ENCODE data around the gene MITF.

The MITF gene

DNA sequence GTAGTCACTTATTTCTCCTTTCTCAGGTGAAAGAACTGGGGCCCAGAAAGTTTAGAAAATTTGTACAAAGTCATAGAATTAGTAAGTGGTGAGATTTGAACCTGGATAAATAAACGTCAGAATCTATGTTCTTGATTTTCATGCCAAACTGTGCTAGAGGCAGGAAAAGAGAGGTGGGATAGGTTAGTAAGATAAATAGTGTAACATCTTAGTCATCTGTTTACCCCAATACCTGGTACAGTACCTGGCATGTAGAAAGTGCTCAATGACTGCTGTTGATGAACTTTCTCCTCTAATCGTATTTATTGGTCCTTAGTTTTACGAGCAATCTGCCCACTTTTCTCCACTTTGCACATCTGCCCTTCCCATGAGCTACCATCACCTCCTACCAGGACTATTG, 124.9 kb downstream of the MITF start:
- Histone ChIP-seq H3K9ac (ENCODE audit: insufficient read length) (no peak overlapping the region), H3K9me3 (ENCODE audit: low read depth, low read length) (no peaks in the 10 kb centered on the region), H3K27ac (no peak overlapping the region), H3K36me3 (ENCODE audit: insufficient read depth, low read length) (no peaks in the 10 kb centered on the region), H3K4me3 (no peak overlapping the region)
- no peak for DNase-seq (ENCODE audit: low read depth, low spot score)
- TF ChIP-seq FOXP2 (optimal IDR thresholded peaks at IDR 0.05; ENCODE audit: control extremely low read depth, extremely low read length, insufficient read depth) (no peak), POLR2AphosphoS5 (IDR thresholded peaks at IDR 0.05; ENCODE audit: borderline replicate concordance, low read depth, low read length) (no peak), EZH2 (IDR thresholded peaks at IDR 0.05) (no peak)

- no peak overlapping the region for H3K27ac ChIP-seq
- H3K36me3 ChIP-seq (ENCODE audit: insufficient read depth, low read length) = no peaks in the 10 kb centered on the region
- no peak for DNase-seq (ENCODE audit: low read depth, low spot score)
- H3K4me3 ChIP-seq = no peak overlapping the region
- no peak overlapping the region for H3K9ac ChIP-seq (ENCODE audit: insufficient read length)
- no peaks in the 10 kb centered on the region for H3K9me3 ChIP-seq (ENCODE audit: low read depth, low read length)
- TF ChIP-seq POLR2AphosphoS5 (IDR thresholded peaks at IDR 0.05; ENCODE audit: borderline replicate concordance, low read depth, low read length) (no peak), EZH2 (IDR thresholded peaks at IDR 0.05) (no peak), FOXP2 (optimal IDR thresholded peaks at IDR 0.05; ENCODE audit: control extremely low read depth, extremely low read length, insufficient read depth) (no peak)
Measured at GRCh38 chr3:69864766-69865165, 125.5 kb downstream of the MITF start.

GRCh38 chr3:69865925-69866679, 126.8 kb downstream of the MITF start:
- Histone ChIP-seq H3K36me3 (ENCODE audit: insufficient read depth, low read length) (no peaks in the 10 kb centered on the region), H3K9ac (ENCODE audit: insufficient read length) (no peak overlapping the region), H3K27ac (no peak overlapping the region), H3K9me3 (ENCODE audit: low read depth, low read length) (no peaks in the 10 kb centered on the region), H3K4me3 (no peak overlapping the region)
- no peak for DNase-seq (ENCODE audit: low read depth, low spot score)
- no peak for TF ChIP-seq EZH2 (IDR thresholded peaks at IDR 0.05)
- no peak for TF ChIP-seq POLR2AphosphoS5 (IDR thresholded peaks at IDR 0.05; ENCODE audit: borderline replicate concordance, low read depth, low read length)
- no peak for TF ChIP-seq FOXP2 (optimal IDR thresholded peaks at IDR 0.05; ENCODE audit: control extremely low read depth, extremely low read length, insufficient read depth)

- no peak for TF ChIP-seq POLR2AphosphoS5 (IDR thresholded peaks at IDR 0.05; ENCODE audit: borderline replicate concordance, low read depth, low read length)
- no peak for TF ChIP-seq FOXP2 (optimal IDR thresholded peaks at IDR 0.05; ENCODE audit: control extremely low read depth, extremely low read length, insufficient read depth)
- TF ChIP-seq EZH2 (IDR thresholded peaks at IDR 0.05) = no peak
- no peak overlapping the region for H3K27ac ChIP-seq
Measured at GRCh38 chr3:69866988-69867720, 127.9 kb downstream of the MITF start.

DNA sequence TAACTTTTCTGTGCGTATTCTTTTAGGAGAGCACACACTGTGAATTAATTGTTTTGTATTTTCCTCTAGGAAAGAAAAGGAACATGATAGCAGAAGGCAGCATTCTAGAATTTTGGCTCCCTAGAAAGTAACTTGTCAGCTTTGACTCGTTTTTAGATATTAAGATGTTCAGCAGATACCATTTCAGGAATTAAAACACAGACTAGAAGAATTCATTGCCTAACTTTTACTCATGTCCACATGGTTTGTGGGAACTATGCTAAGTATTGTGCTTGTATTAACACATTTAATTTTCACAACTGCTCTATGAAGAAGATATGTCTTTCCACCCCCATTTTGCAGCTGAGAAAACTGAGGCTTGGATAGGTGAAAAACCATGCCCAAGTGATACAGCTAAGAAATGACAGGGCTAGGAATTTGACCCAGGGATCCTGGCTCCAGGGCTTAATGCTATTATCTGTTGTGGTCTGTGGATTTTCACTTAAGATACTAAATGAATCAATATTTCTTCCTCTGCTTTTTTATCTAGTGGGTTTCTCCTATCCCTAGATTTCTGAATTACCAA, 128.8 kb downstream of the MITF start:
- no peaks in the 10 kb centered on the region for H3K36me3 ChIP-seq (ENCODE audit: insufficient read depth, low read length)
- H3K4me3 ChIP-seq = no peak overlapping the region
- DNase-seq (ENCODE audit: low read depth, low spot score) = no peak
- no peak for TF ChIP-seq POLR2AphosphoS5 (IDR thresholded peaks at IDR 0.05; ENCODE audit: borderline replicate concordance, low read depth, low read length)
- TF ChIP-seq EZH2 (IDR thresholded peaks at IDR 0.05) = no peak
- no peaks in the 10 kb centered on the region for H3K9me3 ChIP-seq (ENCODE audit: low read depth, low read length)
- H3K27ac ChIP-seq = no peak overlapping the region
- H3K9ac ChIP-seq (ENCODE audit: insufficient read length) = no peak overlapping the region

More at GRCh38 chr3:69866988-69867720, 127.9 kb downstream of the MITF start:
- H3K9ac ChIP-seq (ENCODE audit: insufficient read length) = no peak overlapping the region
- H3K9me3 ChIP-seq (ENCODE audit: low read depth, low read length) = no peaks in the 10 kb centered on the region
- no peak overlapping the region for H3K4me3 ChIP-seq
- H3K36me3 ChIP-seq (ENCODE audit: insufficient read depth, low read length) = no peaks in the 10 kb centered on the region
- DNase-seq (ENCODE audit: low read depth, low spot score) = no peak

- H3K36me3 ChIP-seq (ENCODE audit: insufficient read depth, low read length) = no peaks in the 10 kb centered on the region
- no peak overlapping the region for H3K27ac ChIP-seq
Measured at GRCh38 chr3:69868841-69869420, 129.7 kb downstream of the MITF start.

GRCh38 chr3:69869643-69870042, 130.4 kb downstream of the MITF start:
- no peak overlapping the region for H3K4me3 ChIP-seq
- TF ChIP-seq EZH2 (IDR thresholded peaks at IDR 0.05) (no peak), POLR2AphosphoS5 (IDR thresholded peaks at IDR 0.05; ENCODE audit: borderline replicate concordance, low read depth, low read length) (no peak), FOXP2 (optimal IDR thresholded peaks at IDR 0.05; ENCODE audit: control extremely low read depth, extremely low read length, insufficient read depth) (no peak)
- H3K27ac ChIP-seq = no peak overlapping the region
- DNase-seq (ENCODE audit: low read depth, low spot score) = no peak
- no peaks in the 10 kb centered on the region for H3K9me3 ChIP-seq (ENCODE audit: low read depth, low read length)
- no peaks in the 10 kb centered on the region for H3K36me3 ChIP-seq (ENCODE audit: insufficient read depth, low read length)
- no peak overlapping the region for H3K9ac ChIP-seq (ENCODE audit: insufficient read length)

More at GRCh38 chr3:69868841-69869420, 129.7 kb downstream of the MITF start:
- no peaks in the 10 kb centered on the region for H3K9me3 ChIP-seq (ENCODE audit: low read depth, low read length)
- no peak overlapping the region for H3K4me3 ChIP-seq
- H3K9ac ChIP-seq (ENCODE audit: insufficient read length) = no peak overlapping the region
- no peak for DNase-seq (ENCODE audit: low read depth, low spot score)
- no peak for TF ChIP-seq POLR2AphosphoS5 (IDR thresholded peaks at IDR 0.05; ENCODE audit: borderline replicate concordance, low read depth, low read length)
- TF ChIP-seq EZH2 (IDR thresholded peaks at IDR 0.05) = no peak
- no peak for TF ChIP-seq FOXP2 (optimal IDR thresholded peaks at IDR 0.05; ENCODE audit: control extremely low read depth, extremely low read length, insufficient read depth)

GRCh38 chr3:69871251-69871650, 132.0 kb downstream of the MITF start:
- no peaks in the 10 kb centered on the region for H3K36me3 ChIP-seq (ENCODE audit: insufficient read depth, low read length)
- no peak overlapping the region for H3K9ac ChIP-seq (ENCODE audit: insufficient read length)
- H3K4me3 ChIP-seq = no peak overlapping the region
- no peak for TF ChIP-seq POLR2AphosphoS5 (IDR thresholded peaks at IDR 0.05; ENCODE audit: borderline replicate concordance, low read depth, low read length)
- DNase-seq (ENCODE audit: low read depth, low spot score) = no peak
- H3K9me3 ChIP-seq (ENCODE audit: low read depth, low read length) = no peaks in the 10 kb centered on the region
- H3K27ac ChIP-seq = no peak overlapping the region
